Progenitor cell of endocrine pancreas (in vitro differentiated cells): ENCODE data around the gene UNC93B1. TPM values are rescaled to one million over a fixed set of nuclear protein-coding genes. Genes with fewer than 3 reads are reported as not detected.

Experiments used
- DNase-seq: peaks from one replicate; pipeline ENCODE4 v3.0.0; 2021; ENCODE audit warnings: low spot score; ENCODE audit not compliant: unreplicated experiment
- H3K27ac Mint-ChIP-seq: 2 replicates; pipeline ENCODE4 v1.8.0; 2021; ENCODE audit warnings: mild to moderate bottlenecking, moderate library complexity, mixed read lengths
- H3K27me3 Mint-ChIP-seq: 2 replicates; pipeline ENCODE4 v1.8.0; 2021; ENCODE audit warnings: mixed read lengths
- H3K36me3 Mint-ChIP-seq: 2 replicates; pipeline ENCODE4 v1.8.0; 2022; ENCODE audit warnings: mixed read lengths; ENCODE audit not compliant: insufficient read depth
- H3K4me1 Mint-ChIP-seq: 2 replicates; pipeline ENCODE4 v1.8.0; 2021; ENCODE audit warnings: low read depth, mixed read lengths
- H3K4me3 Mint-ChIP-seq: 2 replicates; pipeline ENCODE4 v1.8.0; 2021; ENCODE audit warnings: low read depth, mild to moderate bottlenecking, moderate library complexity, mixed read lengths
- H3K9me3 Mint-ChIP-seq: 2 replicates; pipeline ENCODE4 v1.8.0; 2021; ENCODE audit warnings: low read depth, mixed read lengths
- CTCF ChIP-seq: fragments of 200-600 bp; sonication (generic); IDR thresholded peaks from one replicate; pipeline ENCODE4 v1.5.0; 2021; ENCODE audit warnings: antibody characterized with exemption, mild to moderate bottlenecking; ENCODE audit not compliant: unreplicated experiment
- total RNA-seq: library from RNA; stranded (reverse); gene quantifications from 2 replicates; pipeline ENCODE4 v1.2.1, GENCODE V29; 2021

Gene UNC93B1
- total RNA-seq, 1 donor from 2014 or later: 8.0 TPM

GRCh38 chr11:68002575-68002937 lies 1.3 kb downstream of the UNC93B1 start:
- no peak for TF ChIP-seq CTCF
- Mint-ChIP-seq H3K27ac (peak overlapping the region; percentile 58), H3K4me1 (peaks cover 3% of the 10 kb centered on the region), H3K36me3 (no peaks in the 10 kb centered on the region), H3K9me3 (no peaks in the 10 kb centered on the region), H3K27me3 (peaks cover 22% of the 10 kb centered on the region), H3K4me3 (peak overlapping the region; percentile 64)
- DNase-seq: no peak

- H3K9me3 Mint-ChIP-seq: no peaks in the 10 kb centered on the region
- H3K27ac Mint-ChIP-seq: no peak overlapping the region
- H3K4me1 Mint-ChIP-seq: peaks cover 3% of the 10 kb centered on the region
- H3K36me3 Mint-ChIP-seq: peaks cover 1% of the 10 kb centered on the region
- H3K27me3 Mint-ChIP-seq: peaks cover 26% of the 10 kb centered on the region
- TF ChIP-seq CTCF: no peak
- DNase-seq: no peak
- no peak overlapping the region for H3K4me3 Mint-ChIP-seq
These were observed 4.2 kb downstream of the UNC93B1 start for GRCh38 chr11:67999704-68000103.

GRCh38 chr11:67999201-67999629 lies 4.7 kb downstream of the UNC93B1 start:
- no peak overlapping the region for H3K27ac Mint-ChIP-seq
- H3K4me3 Mint-ChIP-seq: no peak overlapping the region
- peaks cover 28% of the 10 kb centered on the region for H3K27me3 Mint-ChIP-seq
- no peak for TF ChIP-seq CTCF
- H3K4me1 Mint-ChIP-seq: peaks cover 3% of the 10 kb centered on the region
- peaks cover 1% of the 10 kb centered on the region for H3K36me3 Mint-ChIP-seq
- no peaks in the 10 kb centered on the region for H3K9me3 Mint-ChIP-seq
- DNase-seq: no peak

- Mint-ChIP-seq H3K27ac (no peak overlapping the region), H3K9me3 (no peaks in the 10 kb centered on the region), H3K36me3 (peaks cover 1% of the 10 kb centered on the region), H3K27me3 (peaks cover 31% of the 10 kb centered on the region), H3K4me3 (no peak overlapping the region), H3K4me1 (peaks cover 2% of the 10 kb centered on the region)
- TF ChIP-seq CTCF: no peak
- no peak for DNase-seq
These were observed 5.5 kb downstream of the UNC93B1 start for GRCh38 chr11:67998150-67999045.

GRCh38 chr11:67997475-67997921 lies 6.4 kb downstream of the UNC93B1 start:
- no peak overlapping the region for H3K4me3 Mint-ChIP-seq
- peaks cover 1% of the 10 kb centered on the region for H3K36me3 Mint-ChIP-seq
- DNase-seq: no peak
- TF ChIP-seq CTCF: no peak
- H3K27me3 Mint-ChIP-seq: peaks cover 29% of the 10 kb centered on the region
- no peak overlapping the region for H3K27ac Mint-ChIP-seq
- no peaks in the 10 kb centered on the region for H3K9me3 Mint-ChIP-seq
- peaks cover 2% of the 10 kb centered on the region for H3K4me1 Mint-ChIP-seq
